Hippocampal formation (tissue), 2 donors: ENCODE measurements around the gene SYCP2.

Source experiments
- DNase-seq, 2 donors: peaks; one replicate each; lab custom pipeline; 2025; lab: John Stamatoyannopoulos, UW

Gene SYCP2

GRCh38 chr20:59823491-59824259, 109.8 kb downstream of the SYCP2 start:
- peak in 1 of 2 donors; percentile 24 for DNase-seq

GRCh38 chr20:59823030-59823423, 110.4 kb downstream of the SYCP2 start:
- DNase-seq, result no peak

- no peak for DNase-seq
Observed at GRCh38 chr20:59822291-59823029, 111.0 kb downstream of the SYCP2 start.

- DNase-seq, result no peak
Observed at GRCh38 chr20:59821788-59822187, 111.6 kb downstream of the SYCP2 start.

GRCh38 chr20:59821201-59821600, 112.2 kb downstream of the SYCP2 start:
- DNase-seq, result no peak

GRCh38 chr20:59820204-59821041, 113.0 kb downstream of the SYCP2 start:
- DNase-seq, result peak; percentile 53 to 63

GRCh38 chr20:59819496-59820203, 113.8 kb downstream of the SYCP2 start:
- no peak for DNase-seq

GRCh38 chr20:59818911-59819310, 114.5 kb downstream of the SYCP2 start:
- no peak for DNase-seq

- no peak for DNase-seq
Observed at GRCh38 chr20:59817846-59818615, 115.4 kb downstream of the SYCP2 start.

- no peak for DNase-seq
Observed at GRCh38 chr20:59817406-59817805, 116.0 kb downstream of the SYCP2 start.

- DNase-seq, result no peak
Observed at GRCh38 chr20:59816146-59816738, 117.2 kb downstream of the SYCP2 start.

GRCh38 chr20:59814840-59815340, 118.5 kb downstream of the SYCP2 start:
- no peak for DNase-seq

- no peak for DNase-seq
Observed at GRCh38 chr20:59813948-59814839, 119.2 kb downstream of the SYCP2 start.
